Measurements from ENCODE around the gene MIGA2.
"Not testable (repeated sequence)": the region's sequence is repeated elsewhere in the genome, so short reads cannot be mapped to it uniquely, and the experiment has no call there.

Gene MIGA2

GRCh38 chr9:129035838-129036237 lies 588 bp upstream of the MIGA2 start:
- DNase-seq (ENCODE audit: low read depth in 2 of 3, low spot score in 1 of 3) = not testable (repeated sequence)

GRCh38 chr9:129036923-129037766 lies 719 bp downstream of the MIGA2 start:
- DNase-seq (ENCODE audit: low read depth in 2 of 3, low spot score in 1 of 3) = no peak

DNA sequence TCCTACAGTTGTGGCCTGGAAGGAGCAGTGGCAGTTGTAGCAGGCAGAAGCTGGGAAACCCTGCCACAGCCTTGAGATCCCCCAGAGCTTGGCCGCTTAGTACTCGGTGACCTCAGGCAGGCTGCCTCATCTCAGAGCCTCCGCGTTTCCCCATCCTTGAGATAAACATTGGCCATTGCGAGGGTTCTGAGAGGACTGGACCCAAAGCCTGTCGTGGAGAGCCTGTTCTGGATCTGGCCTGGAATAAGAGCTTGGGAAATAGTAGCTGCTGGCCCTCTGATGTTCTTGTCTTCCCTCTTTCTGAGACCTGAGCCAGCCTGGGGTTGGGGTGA lies 1.3 kb downstream of the MIGA2 start:
- DNase-seq (ENCODE audit: low read depth in 2 of 3, low spot score in 1 of 3) = no peak

GRCh38 chr9:129038109-129038852 lies 1.9 kb downstream of the MIGA2 start:
- DNase-seq (ENCODE audit: low read depth in 2 of 3, low spot score in 1 of 3) = no peak

DNA sequence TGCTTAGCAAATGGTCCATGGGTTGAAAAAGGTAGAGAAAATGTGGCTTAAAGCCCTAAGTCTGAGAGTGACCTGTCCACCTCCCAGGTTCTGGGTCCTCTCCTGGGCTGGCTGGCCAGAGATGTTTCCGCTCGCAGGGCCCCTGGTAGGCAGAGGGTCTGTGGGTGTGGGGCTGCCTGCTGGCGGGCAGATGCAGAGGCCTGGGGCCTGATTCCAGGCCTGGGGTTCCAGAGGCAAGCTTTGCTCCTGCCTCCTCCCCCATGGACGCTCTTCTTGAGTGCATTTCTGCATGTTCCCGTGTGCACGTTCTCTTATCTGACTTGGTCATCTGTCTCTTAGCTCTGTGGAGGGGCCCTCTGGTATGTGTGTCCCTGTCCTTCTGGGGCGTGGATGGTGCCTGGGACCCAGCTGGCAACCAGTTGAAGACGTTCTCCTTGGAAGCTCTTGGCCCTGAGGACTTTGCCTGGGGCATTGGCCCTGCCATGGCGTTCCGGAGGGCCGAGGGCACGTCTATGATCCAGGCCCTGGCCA lies 3.8 kb downstream of the MIGA2 start:
- no peak for DNase-seq (ENCODE audit: low read depth in 2 of 3, low spot score in 1 of 3)

GRCh38 chr9:129042016-129042415 lies 5.6 kb downstream of the MIGA2 start:
- no peak for DNase-seq (ENCODE audit: low read depth in 2 of 3, low spot score in 1 of 3)

- no peak for DNase-seq (ENCODE audit: low read depth in 2 of 3, low spot score in 1 of 3)
These were observed 16.2 kb downstream of the MIGA2 start for GRCh38 chr9:129052592-129052991.

DNA sequence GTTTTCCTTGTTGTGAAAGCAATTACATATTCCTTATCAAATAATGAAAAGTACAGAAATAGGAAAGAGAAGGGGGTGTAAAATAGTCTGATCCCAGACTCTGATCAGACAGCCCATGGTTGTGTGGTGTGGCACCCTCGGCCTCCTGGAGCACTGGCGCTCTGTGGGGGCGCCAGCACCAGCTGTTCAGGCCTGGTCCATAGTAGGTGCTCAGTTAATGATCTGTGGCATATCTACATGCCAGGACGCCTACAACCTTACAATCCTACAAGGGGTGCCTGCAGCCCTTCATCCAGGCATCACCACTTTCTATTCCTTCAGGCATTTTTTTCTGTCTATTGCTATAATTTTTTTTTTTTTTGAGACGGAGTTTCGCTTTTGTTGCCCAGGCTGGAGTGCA lies 16.6 kb downstream of the MIGA2 start:
- no peak for DNase-seq (ENCODE audit: low read depth in 2 of 3, low spot score in 1 of 3)

- no peak for DNase-seq (ENCODE audit: low read depth in 2 of 3, low spot score in 1 of 3)
These were observed 17.9 kb downstream of the MIGA2 start for GRCh38 chr9:129054163-129054851.

- no peak for DNase-seq (ENCODE audit: low read depth in 2 of 3, low spot score in 1 of 3)
These were observed 22.8 kb downstream of the MIGA2 start for GRCh38 chr9:129058965-129059795.

DNA sequence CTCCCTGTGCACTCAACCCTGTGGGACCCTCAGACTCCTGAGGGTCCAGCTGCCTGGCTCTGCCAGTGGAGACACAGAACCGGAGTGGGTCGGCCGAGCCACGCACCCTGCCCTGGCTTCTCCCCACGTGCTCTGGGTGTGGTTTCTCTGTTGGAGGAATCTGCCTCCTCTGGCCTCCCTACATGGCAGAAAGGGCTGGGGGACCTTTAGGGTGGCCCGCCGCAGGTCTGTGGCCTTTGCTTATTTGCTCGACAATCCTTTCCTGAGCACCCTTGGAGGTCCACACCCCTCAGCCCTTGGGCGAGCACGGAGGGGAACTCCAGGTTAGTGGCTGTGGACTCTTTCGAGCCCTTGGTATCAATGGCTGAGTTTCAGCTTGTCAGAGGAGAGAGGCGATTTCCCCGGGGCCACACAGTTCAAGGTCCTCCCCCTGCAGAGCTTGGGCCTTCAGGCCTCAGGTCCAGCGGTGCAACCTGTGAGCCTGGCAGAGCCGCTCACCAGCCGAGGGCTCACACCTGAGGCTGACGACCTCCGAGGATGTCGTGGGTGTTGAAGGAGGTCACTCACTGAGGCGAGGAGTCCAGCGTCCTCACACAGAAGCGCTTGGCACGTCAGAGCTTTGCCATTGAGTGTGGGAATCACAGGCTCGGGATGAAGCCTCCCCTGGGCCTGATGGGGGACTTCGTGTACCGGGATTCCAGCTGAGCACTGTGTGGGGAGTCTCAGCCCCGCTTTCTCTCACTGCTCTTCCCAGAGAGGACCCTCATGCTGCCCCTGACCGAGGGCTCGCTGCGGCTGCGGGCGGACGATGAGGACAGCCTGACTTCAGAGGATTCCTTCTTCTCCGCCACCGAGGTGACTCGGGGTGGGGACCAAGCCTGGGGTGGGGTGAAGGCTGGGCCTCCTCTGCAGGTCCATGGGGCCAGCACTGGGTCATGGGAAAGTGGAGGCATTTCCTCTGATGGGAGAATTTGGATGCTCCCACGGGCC lies 23.7 kb downstream of the MIGA2 start:
- DNase-seq (ENCODE audit: low read depth in 2 of 3, low spot score in 1 of 3) = no peak

DNA sequence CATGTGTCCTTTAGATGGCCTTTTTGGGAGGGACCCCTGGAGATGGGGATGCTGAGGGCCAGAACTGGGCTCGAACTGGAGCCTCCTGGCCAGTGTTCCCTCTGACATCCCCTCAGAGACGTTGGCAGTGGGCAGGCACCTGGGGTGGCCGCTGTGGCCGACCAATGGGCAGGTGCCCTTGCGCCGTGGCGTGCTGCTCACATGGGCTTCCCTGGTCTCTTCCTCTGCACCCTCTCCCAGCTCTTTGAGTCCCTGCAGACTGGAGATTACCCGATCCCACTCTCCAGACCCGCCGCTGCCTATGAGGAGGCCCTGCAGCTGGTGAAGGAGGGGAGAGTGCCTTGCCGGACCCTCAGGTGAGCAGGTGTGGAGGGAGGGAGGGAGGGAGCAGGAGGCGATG lies 24.6 kb downstream of the MIGA2 start:
- DNase-seq (ENCODE audit: low read depth in 2 of 3, low spot score in 1 of 3) = no peak

DNA sequence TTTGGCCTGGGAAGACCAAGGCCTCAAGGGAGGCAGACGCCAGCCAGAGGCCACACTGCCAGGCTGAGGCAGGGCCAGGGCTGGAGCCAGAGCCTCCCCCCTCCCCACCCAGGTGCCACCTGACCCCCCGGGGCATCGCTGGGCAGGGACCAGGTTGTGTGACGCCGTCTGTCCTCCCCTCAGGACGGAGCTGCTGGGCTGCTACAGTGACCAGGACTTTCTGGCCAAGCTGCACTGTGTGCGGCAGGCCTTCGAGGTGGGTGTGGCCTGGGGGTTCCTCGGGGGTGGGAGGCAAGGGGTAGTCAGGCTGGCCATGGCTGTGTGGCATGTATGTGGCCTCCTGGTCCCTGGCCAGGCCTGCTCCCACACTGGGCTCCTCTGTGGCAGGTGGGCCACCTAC lies 26.6 kb downstream of the MIGA2 start:
- no peak for DNase-seq (ENCODE audit: low read depth in 2 of 3, low spot score in 1 of 3)

DNA sequence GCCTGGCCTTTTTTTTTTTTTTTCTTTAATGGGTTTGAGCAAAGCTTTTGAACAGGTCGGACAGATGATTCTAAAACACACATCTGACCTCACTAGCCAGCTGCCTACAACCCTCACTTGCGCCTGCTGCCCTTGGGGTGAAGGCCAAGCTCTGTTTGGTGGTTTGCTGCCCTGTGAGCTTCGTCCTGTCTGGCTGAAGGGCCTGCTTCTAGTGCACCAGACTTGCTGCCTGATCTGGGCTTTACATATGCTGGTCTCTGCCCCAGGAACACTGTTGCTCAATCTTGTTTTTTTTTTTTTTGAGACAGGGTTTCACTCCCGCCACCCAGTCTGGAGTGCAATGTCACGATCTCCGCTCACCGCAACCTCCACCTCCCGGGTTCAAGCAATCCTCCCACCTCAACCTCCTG lies 28.1 kb downstream of the MIGA2 start:
- no peak for DNase-seq (ENCODE audit: low read depth in 2 of 3, low spot score in 1 of 3)

DNA sequence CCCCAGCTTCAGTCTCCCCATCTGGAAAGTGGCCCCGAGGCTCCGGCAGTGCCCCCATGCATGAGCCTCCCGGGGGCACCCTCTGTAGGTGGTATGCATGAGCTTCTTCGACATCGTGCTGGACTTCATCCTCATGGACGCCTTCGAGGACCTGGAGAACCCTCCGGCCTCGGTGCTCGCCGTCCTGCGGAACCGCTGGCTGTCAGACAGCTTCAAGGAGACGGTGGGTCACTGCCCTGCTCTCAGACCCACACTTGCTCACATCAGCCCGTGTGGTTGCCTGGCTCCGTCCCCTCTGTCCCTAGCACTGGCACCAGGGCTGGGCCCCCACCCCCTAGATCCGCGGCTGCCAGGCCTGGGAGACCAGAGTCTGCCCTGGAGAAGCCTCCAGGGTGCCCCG lies 31.7 kb downstream of the MIGA2 start:
- DNase-seq (ENCODE audit: low read depth in 2 of 3, low spot score in 1 of 3) = no peak

DNA sequence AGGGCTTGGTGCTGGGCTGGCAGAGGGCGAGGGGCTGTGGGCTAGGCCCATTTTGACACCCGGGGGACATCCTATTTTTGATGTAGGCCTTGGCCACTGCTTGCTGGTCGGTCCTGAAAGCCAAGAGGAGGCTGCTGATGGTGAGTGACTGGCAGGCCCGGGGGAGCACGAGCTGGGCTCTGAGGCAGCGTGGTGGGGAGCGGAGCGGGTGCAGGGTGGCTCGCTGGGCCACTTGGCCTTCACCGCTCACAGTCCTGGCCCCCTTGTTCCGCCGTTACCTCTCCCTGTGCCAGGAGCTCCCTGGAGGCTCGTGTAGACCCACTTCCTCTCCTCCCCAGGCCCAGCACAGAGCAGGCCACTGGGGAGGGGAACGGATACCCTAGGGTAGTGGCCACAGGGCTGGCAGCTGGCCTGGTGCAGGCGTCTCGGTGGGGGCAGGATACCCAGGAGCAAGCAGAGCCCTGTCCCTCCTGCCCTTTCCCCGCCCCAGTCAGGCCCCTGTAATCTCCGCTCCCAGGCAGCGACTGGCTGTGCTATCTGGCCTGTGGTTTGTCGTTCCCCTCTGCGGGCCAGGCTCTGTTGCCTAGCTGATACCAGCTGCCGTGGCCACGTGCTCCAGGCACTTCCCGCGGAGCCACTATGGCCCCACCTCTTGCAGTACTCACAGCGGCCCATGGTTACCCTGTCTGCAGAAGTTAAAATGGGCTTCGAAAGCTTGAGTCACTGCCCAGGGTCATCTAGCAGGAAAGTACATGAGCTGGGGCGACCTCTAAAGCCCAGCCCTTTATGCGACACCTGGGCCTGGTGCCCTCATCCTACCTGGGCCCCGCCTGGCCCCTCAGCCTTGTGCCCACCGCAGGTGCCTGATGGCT lies 32.8 kb downstream of the MIGA2 start:
- DNase-seq (ENCODE audit: low read depth in 2 of 3, low spot score in 1 of 3) = peak; percentile 15 to 39 (median 29)

DNA sequence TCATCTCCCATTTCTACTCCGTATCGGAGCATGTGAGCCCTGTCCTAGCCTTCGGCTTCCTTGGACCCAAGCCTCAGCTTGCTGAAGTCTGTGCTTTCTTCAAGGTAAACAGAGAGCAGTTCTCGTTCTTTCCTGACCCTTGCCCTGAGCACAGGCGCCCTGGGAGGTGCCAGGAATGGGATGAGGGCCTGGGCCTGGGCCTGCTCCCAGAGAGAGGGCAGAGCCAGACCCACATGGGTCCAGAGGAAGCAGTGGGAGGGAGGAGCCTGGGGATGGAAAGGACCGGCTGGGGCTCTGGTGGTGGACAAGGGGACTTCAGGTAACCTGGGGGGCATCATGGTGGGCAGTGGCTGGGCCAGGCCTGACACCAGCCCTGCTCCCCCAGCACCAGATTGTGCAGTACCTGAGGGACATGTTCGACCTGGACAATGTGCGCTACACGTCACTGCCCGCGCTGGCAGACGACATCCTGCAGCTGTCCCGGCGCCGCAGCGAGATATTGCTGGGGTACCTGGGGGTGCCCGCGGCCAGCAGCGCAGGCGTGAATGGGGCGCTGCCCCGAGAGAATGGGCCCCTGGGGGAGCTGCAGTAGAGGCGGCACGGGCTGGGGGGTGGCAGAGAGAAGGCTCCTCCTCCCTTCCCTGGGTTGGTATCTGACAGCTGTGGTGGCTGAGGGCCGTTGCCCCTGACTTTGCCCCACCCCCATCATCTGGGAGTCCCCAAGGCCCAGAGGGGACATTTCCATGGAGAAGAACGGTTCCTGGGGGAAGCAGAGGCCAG lies 33.6 kb downstream of the MIGA2 start:
- no peak for DNase-seq (ENCODE audit: low read depth in 2 of 3, low spot score in 1 of 3)

Measured in stimulated activated CD4-positive, alpha-beta T cell treated with anti-CD3 and anti-CD28 coated beads, Interleukin-12 subunit alpha, Interleukin-12 subunit beta, amount 100 ng/mL, for 48 hours (primary cell).